ENCODE data around the gene TIAL1. TPM values are rescaled to one million over a fixed set of nuclear protein-coding genes. Genes with fewer than 3 reads are reported as not detected.
A peak's percentile ranks its signal among the peaks of the same experiment; 100 is the strongest.
"Not testable (repeated sequence)": the region's sequence is repeated elsewhere in the genome, so short reads cannot be mapped to it uniquely, and the experiment has no call there.

The TIAL1 gene
- total RNA-seq, 2 experiments from 2014 or later, result 181 to 191 TPM

DNA sequence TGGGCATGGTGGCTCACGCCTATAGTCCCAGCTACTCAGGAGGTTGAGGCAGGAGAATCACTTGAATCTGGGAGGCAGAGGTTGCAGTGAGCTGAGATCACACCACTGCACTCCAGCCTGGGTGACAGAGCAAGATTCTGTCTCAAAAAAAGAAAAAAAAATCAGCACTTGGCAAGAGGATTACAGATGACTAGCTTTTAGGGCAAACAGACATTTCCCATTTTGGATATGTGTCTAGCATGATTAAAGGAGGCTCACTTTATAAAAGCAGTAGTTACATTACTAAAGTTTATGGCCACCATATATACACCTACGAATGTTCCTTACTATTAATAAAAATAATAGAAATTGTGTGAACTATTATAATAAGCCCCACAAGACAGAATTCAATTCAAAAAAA lies 40.7 kb downstream of the TIAL1 start:
- H3K27me3 Mint-ChIP-seq, result peaks cover 11% of the 10 kb centered on the region
- CTCF ChIA-PET; H3K27ac Mint-ChIP-seq; DNase-seq; H3K4me3 Mint-ChIP-seq; H3K36me3 Mint-ChIP-seq; H3K9me3 Mint-ChIP-seq (ENCODE audit: low read depth); H3K4me1 Mint-ChIP-seq; ATAC-seq: not testable (repeated sequence)

DNA sequence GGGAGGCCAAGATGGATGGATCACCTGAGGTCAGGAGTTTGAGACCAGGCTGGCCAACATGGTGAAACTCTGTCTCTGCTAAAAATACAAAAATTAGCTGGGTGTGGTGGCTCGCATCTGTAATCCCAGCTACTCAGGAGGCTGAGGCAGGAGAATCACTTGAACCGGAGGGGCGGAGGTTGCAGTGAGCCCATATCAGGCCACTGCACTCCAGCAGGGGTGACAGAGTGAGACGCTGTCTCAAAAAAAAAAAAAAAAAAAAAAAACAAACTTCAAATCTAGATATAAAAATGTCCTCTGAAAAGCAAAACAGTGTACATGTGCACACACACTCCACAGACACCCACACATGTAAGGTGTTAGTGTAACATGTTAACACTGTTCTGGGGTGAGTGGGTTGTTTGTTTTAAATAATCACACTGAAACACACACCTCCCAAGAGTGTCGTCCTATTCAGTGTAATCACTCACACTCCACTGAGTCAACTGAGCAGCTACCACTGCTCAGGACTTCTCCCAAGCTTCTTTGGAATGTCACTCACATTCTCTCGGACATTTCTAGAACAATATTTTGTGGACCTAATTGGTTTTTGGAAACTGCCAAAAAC lies 41.5 kb downstream of the TIAL1 start:
- H3K36me3 Mint-ChIP-seq, result no peaks in the 10 kb centered on the region
- H3K4me3 Mint-ChIP-seq, result no peak overlapping the region
- no peaks in the 10 kb centered on the region for H3K9me3 Mint-ChIP-seq (ENCODE audit: low read depth)
- no peak for DNase-seq
- peaks cover 15% of the 10 kb centered on the region for H3K27me3 Mint-ChIP-seq
- no peaks in the 10 kb centered on the region for H3K4me1 Mint-ChIP-seq
- no peak for ATAC-seq
- H3K27ac Mint-ChIP-seq, result no peak overlapping the region
- CTCF ChIA-PET, result interaction anchor here (1.0 kb wide), 1 partner anchor 12 kb away, joined by 3 read pairs; no protein-coding TSS in a partner anchor

DNA sequence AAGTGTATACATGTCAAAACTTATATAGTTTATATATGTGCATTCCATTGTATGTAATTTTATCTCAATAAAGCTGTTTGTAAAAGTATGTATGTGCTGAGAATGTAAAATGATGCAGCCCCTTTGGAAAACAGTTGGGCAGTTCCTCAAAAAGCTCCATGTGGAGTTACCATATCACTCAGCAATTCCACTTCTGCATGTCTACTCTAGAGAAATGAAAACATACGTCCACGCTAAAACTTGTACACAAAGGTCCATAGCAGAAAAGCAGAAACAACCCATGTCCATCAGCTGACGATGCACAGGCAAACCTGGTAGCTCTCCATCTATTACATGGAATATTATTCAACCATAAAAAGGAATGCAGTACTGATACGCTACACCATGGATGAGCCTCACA lies 45.9 kb downstream of the TIAL1 start:
- H3K4me1 Mint-ChIP-seq, result peaks cover 1% of the 10 kb centered on the region
- ATAC-seq (no peak), DNase-seq (no peak)
- H3K27me3 Mint-ChIP-seq, result peaks cover 43% of the 10 kb centered on the region
- CTCF ChIA-PET, result interaction anchor here (1.0 to 1.2 kb wide), 2 partner anchors 33 to 51 kb away, joined by 3 read pairs; no protein-coding TSS in a partner anchor
- no peak overlapping the region for H3K27ac Mint-ChIP-seq
- H3K9me3 Mint-ChIP-seq (ENCODE audit: low read depth), result no peaks in the 10 kb centered on the region
- no peak overlapping the region for H3K4me3 Mint-ChIP-seq
- H3K36me3 Mint-ChIP-seq, result no peaks in the 10 kb centered on the region

DNA sequence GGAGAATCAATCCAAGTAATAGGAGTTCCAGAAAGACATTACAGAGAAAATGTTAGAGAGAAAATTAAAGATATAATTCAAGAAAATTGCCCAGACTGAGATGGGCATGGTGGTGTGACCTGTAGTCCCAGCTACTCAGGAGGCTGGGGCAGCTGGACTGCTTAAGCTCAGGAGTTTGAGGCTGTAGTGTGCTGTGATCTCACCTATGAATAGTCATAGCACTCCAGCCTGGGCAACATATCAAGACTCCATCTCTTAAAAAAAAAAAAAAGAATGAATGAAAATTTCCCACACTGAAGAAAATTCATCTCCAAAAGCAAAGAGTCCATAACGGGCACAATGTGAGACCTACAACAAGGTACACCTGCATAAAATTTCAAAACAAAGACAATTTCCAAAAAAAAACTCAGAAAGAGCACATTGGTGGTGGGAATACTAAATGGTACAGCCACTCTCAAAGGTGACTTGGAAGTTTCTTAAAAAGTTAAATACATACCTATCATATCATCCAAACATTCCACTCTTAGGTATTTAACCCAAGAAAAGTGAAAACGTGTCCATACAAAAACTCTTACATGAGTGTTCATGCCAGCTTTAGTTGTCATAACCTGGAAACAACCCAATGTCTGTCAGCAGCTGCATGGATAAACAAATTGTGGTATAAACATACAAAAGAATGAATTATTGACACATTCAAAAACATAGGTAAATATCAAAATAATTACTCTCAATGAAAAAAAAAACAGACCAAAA lies 47.3 kb downstream of the TIAL1 start:
- Mint-ChIP-seq H3K9me3 (ENCODE audit: low read depth) (no peaks in the 10 kb centered on the region), H3K4me3 (no peak overlapping the region), H3K27me3 (peaks cover 44% of the 10 kb centered on the region), H3K4me1 (peaks cover 6% of the 10 kb centered on the region), H3K27ac (no peak overlapping the region), H3K36me3 (no peaks in the 10 kb centered on the region)
- ATAC-seq (no peak), DNase-seq (no peak)
- CTCF ChIA-PET, result interaction anchor here (0.6 to 1.6 kb wide), 4 partner anchors 11 to 437 kb away, joined by 3 to 5 read pairs (median 4); no protein-coding TSS in a partner anchor

DNA sequence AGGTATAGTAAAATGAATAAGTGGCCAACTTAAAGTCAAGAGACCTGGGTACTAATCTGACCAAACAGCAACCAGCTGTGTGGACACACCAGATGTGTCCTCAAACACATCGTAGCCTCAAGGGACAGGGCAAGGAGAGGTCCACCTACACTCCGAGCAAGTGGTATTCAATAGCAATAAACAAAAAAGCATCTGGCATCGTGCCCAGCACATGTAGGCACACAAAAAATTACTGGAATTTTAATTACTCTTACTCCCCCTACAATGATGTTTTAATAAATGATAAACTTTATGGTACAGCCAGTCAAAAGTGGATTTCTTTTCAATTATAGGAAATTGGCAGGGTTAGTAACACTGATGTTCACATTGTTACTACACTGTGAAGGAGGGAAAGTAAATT lies 50.8 kb downstream of the TIAL1 start:
- Mint-ChIP-seq H3K9me3 (ENCODE audit: low read depth) (no peaks in the 10 kb centered on the region), H3K27ac (no peak overlapping the region), H3K36me3 (peaks cover 2% of the 10 kb centered on the region), H3K4me3 (no peak overlapping the region), H3K27me3 (peaks cover 32% of the 10 kb centered on the region), H3K4me1 (peaks cover 19% of the 10 kb centered on the region)
- ATAC-seq (no peak), DNase-seq (no peak)
- CTCF ChIA-PET, result interaction anchor here (1.4 kb wide), 1 partner anchor 101 kb away, joined by 3 read pairs; no protein-coding TSS in a partner anchor

DNA sequence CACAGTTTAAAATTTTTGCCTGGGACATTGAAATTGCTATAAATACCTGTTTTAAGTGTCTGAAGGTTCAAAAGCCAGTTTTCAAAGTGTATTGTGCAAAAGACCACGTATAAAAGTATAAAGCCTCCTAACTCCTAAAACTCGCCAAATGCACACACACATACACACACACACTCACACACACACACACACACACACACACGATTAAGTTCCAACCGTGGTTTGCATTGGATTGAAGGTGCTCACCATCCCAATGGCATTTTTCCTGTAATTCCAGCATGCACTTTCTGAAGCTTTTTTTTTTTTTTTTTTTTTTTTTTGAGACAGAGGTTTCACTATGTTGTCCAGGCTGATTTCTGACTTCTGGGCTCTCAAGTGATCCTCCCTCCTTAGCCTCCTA lies 51.5 kb downstream of the TIAL1 start:
- Mint-ChIP-seq H3K27ac (no peak overlapping the region), H3K9me3 (ENCODE audit: low read depth) (no peaks in the 10 kb centered on the region), H3K4me3 (no peak overlapping the region), H3K27me3 (peaks cover 29% of the 10 kb centered on the region), H3K4me1 (peaks cover 26% of the 10 kb centered on the region), H3K36me3 (peaks cover 3% of the 10 kb centered on the region)
- ATAC-seq (no peak), DNase-seq (no peak)
- CTCF ChIA-PET, result interaction anchor here (0.6 to 9.1 kb wide), 4 partner anchors 26 to 346 kb away, joined by 3 to 79 read pairs (median 20); no protein-coding TSS in a partner anchor

DNA sequence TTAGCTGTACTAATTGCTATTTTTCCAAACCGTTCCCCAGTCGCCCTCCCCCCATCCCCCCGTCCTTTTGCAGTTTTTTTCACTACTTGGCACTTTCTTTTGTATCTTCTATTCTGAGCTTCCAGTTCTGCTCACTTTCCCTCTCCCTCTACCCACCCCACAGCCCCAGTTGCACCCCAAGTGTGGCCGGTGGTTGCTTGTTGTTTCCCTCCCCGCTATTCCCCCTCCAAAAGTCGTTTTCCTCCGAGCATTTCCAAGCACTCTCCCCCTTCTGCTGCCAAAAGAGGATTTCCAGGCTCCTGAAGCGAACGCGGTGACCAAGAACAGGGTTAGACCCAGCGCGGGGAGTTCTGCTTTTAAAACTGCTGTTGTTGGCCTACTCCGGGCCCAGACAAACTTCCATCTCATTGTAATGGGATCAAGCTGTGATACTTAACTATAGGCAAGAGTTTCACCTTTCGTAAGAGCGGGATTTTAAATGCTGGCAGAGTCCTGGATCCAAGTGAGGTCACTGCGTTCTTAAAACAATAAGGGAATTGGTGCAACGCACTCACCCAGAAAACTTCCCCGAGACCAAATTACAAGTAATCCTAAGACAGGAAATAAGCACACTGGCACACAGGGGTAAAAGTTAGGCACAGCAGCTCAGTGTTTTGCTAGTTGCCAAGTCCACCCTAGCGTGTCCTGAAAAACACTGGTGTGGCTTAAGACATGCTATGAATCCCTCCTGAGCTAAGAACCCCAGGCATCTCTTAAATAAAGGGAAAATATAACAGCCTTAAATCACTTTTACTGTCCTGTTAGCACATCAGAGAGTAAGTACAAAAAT lies 52.7 kb downstream of the TIAL1 start:
- H3K27me3 Mint-ChIP-seq, result peaks cover 24% of the 10 kb centered on the region
- H3K36me3 Mint-ChIP-seq, result peaks cover 4% of the 10 kb centered on the region
- no peak for ATAC-seq
- DNase-seq, result no peak
- peaks cover 37% of the 10 kb centered on the region for H3K4me1 Mint-ChIP-seq
- CTCF ChIA-PET, result interaction anchor here (0.5 to 9.1 kb wide), 29 partner anchors 9 to 976 kb away, joined by 3 to 79 read pairs (median 6); partner anchors contain the start of genes BAG3, GRK5 and TIAL1
- H3K27ac Mint-ChIP-seq, result peak overlapping the region; percentile 83
- peak overlapping the region; percentile 75 for H3K4me3 Mint-ChIP-seq
- no peaks in the 10 kb centered on the region for H3K9me3 Mint-ChIP-seq (ENCODE audit: low read depth)

DNA sequence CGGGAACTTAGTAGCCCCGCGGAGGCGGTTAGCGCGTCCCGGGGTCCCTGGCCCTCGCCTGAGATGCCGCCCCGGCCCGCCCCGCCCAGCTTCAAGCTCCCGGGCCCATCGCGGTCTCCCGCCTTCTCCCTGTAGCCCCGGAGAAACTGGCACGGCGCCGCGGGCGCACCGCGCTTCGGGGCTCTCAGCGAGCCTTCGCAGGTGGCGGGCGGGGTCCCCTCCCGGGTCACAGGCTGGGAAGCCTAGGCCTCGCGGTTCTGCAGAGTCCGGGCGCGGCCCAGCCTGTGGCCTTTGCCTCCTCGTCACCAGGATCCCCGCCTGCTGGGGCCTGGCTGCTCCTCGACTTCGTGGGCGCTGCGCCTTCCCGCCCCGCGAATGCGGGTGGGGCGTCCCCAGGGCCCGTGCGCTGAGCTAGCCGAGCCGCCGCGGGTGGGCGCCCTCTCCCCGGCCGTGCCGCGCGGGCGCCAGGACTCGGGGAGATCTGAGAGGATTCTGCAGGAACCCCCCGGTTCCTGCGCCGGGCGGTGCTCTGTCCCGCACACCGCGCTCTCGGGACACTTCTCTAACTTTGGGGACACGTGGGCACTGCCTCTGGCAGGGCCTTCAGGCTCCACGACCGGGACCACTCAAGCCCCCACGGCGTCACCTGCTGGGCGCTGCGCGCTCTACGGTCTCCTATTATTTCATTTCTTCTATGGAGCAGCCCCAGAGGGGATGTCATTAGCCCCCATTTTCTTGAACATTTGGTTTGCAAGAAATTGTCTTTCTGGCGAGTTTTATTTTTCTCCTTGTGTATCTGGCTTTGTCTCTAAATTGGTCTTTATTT lies 53.6 kb downstream of the TIAL1 start:
- Mint-ChIP-seq H3K36me3 (peaks cover 4% of the 10 kb centered on the region), H3K4me1 (peaks cover 45% of the 10 kb centered on the region), H3K4me3 (peak overlapping the region; percentile 75), H3K27me3 (peaks cover 18% of the 10 kb centered on the region), H3K27ac (peak overlapping the region; percentile 83), H3K9me3 (ENCODE audit: low read depth) (no peaks in the 10 kb centered on the region)
- ATAC-seq (peak; percentile 28), DNase-seq (peak; percentile 83)
- CTCF ChIA-PET, result interaction anchor here (1.1 to 9.1 kb wide), 35 partner anchors 9 to 439 kb away, joined by 3 to 79 read pairs (median 5); partner anchors contain the start of genes GRK5 and TIAL1

DNA sequence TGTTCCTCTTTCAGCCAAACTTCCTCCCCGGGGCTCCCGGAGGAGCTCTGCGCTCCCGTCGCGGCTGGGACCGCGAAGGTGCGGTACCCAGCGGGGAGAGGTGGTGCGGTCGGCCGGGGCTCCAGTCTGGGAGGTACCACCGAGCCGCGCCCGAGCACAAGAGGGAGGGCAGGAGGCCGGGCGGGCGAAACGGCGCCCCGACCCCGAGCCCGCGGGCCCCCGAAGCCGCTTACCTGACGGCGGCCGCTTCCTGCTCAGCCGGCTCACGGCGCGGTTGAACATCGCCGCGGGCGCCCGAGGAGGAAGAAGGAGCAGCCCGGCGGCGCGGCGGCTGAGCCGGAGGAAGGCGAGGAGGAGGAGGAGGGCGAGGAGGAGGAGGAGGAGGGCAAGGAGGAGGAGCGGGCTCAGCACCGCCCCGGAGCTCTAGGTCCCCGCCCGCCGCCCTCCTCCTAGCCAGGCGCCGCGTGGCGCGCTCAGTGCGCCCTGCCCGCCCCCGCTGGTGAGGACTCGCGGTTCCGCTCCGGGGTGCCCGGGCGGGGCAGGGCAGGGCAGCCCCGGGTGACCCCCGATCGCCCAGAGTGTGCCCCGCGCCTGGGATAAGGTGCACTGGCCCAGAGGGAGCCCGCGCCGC lies 54.3 kb downstream of the TIAL1 start, which contains the start of gene RGS10:
TSS of gene RGS10 (minus strand) at position 363 of the 631 bp plus-strand sequence. CDS start at position 282, 81 bp downstream.
- Mint-ChIP-seq H3K36me3 (peaks cover 4% of the 10 kb centered on the region), H3K4me3 (peak within 1 kb of the TSS; percentile 89), H3K27ac (peak within 1 kb of the TSS; percentile 85), H3K4me1 (peaks cover 53% of the 10 kb centered on the region), H3K9me3 (ENCODE audit: low read depth) (no peaks in the 10 kb centered on the region), H3K27me3 (peaks cover 12% of the 10 kb centered on the region)
- peak; percentile 85 for ATAC-seq
- DNase-seq, result peak; percentile 90
- CTCF ChIA-PET, result interaction anchor here (1.0 to 9.1 kb wide), 33 partner anchors 9 to 438 kb away, joined by 3 to 79 read pairs (median 5); partner anchors contain the start of genes GRK5 and TIAL1

DNA sequence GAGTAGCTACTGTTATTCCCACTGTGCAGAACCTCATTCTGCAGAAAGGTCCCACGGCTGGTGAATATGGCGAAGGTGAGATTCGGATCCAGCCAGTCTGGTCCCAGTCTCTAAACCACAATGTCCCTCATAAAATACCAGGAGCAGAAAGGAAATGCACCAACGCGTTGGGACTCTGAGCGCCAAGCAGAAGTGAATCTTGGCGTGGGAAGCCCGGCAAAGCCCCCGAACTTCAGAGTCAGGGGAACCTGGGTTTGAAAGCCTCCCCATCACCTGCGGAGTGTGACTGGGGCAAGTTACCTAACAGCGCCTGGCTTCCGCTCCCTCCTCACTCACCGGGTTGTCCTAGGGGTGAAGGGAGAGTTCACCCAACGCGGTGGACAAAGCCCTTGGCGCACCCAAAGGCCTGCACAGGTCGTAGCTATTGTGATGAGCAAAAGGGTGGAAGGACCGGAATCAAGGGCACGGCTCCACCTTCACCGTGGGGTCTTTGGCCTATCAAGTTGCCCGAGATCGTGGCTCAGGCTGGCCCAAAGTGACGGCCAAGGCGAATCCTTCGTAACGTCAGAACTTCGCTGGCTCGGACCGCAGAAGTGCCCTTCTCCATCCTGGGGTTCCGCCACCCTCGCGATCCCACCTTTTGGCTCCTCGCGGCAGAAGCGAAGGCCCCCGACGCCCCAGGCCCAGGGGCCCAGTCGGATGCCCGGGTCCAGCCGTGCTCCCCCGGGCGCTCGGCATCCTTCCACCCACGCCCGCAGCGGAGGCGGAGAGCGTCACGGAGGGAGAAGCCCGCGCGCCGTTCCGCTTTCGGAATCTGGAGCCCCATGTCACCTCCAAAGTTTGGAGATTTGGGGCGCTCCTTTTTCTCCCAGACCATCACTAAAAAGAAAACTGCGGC lies 55.1 kb downstream of the TIAL1 start:
- peak; percentile 68 for DNase-seq
- peak; percentile 20 for ATAC-seq
- Mint-ChIP-seq H3K27ac (peak overlapping the region; percentile 85), H3K36me3 (peaks cover 4% of the 10 kb centered on the region), H3K4me3 (peak overlapping the region; percentile 89), H3K4me1 (peaks cover 59% of the 10 kb centered on the region), H3K9me3 (ENCODE audit: low read depth) (no peaks in the 10 kb centered on the region), H3K27me3 (peaks cover 10% of the 10 kb centered on the region)
- CTCF ChIA-PET, result interaction anchor here (1.0 to 9.1 kb wide), 20 partner anchors 9 to 437 kb away, joined by 3 to 79 read pairs (median 6); partner anchors contain the start of genes GRK5 and TIAL1

DNA sequence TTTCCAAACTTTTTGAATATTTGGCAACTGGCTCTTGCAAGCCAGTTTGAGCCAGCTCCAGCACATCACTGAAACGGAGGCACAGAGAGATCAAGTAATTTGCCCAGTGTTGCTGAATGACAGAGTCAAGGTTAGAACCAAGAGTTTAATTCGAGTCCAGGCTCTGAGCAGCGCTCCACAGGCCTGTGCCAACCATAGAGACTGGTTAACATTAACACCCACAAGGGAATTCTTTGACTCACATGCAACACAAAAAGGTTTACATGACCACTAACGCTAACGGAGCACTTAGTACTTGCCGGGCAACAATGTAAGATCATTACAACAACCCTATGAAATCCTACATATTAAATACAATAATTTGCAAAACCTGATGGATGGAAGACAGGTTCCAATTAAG lies 55.7 kb downstream of the TIAL1 start:
- H3K36me3 Mint-ChIP-seq, result peaks cover 5% of the 10 kb centered on the region
- no peaks in the 10 kb centered on the region for H3K9me3 Mint-ChIP-seq (ENCODE audit: low read depth)
- DNase-seq (peak; percentile 47), ATAC-seq (no peak)
- H3K4me3 Mint-ChIP-seq, result peak overlapping the region; percentile 89
- CTCF ChIA-PET, result interaction anchor here (0.5 to 9.1 kb wide), 10 partner anchors 11 to 341 kb away, joined by 3 to 79 read pairs (median 4); partner anchors contain the start of gene GRK5
- H3K27ac Mint-ChIP-seq, result peak overlapping the region; percentile 85
- H3K4me1 Mint-ChIP-seq, result peaks cover 66% of the 10 kb centered on the region
- H3K27me3 Mint-ChIP-seq, result peaks cover 3% of the 10 kb centered on the region
